CD4-positive, alpha-beta T cell (primary cell): ENCODE data around the gene TAGLN2. TPM values are rescaled to one million over a fixed set of nuclear protein-coding genes. Genes with fewer than 3 reads are reported as not detected.

Source experiments
- ATAC-seq: fragments of 200-7000 bp; cut with Tn5 transposase; one replicate; pipeline ENCODE4 v1.10.0; 2022; ENCODE audit warnings: mild to moderate bottlenecking; ENCODE audit not compliant: poor library complexity
- CTCF ChIA-PET: fragments of 350-600 bp; sonication (Branson Sonifier 250); formaldehyde crosslinking; loops from one replicate; lab custom pipeline; 2021; ENCODE audit warnings: antibody characterized with exemption, inconsistent platforms; lab: Charles Lee
- POLR2A ChIA-PET: fragments of 350-600 bp; sonication (Branson Sonifier 250); formaldehyde crosslinking; loops from one replicate; lab custom pipeline; 2021; ENCODE audit warnings: antibody characterized with exemption, inconsistent platforms; lab: Charles Lee
- DNase-seq, 14 experiments: peaks; one replicate each; pipeline ENCODE4 v3.0.0-alpha.2; 2013 to 2020; ENCODE audit warnings: mixed read lengths in 2 of 14
- H3K27ac ChIP-seq, 2 donors: one replicate each; pipeline versions ENCODE4 v1.5.1 to v1.7.0; 2013; ENCODE audit warnings: low read length in 2 of 2, low read depth in 1 of 2, mild to moderate bottlenecking in 1 of 2
- H3K27me3 ChIP-seq, 2 experiments: 1 replicate in 1 of 2; 2 replicates in 1 of 2; pipeline versions ENCODE4 v1.6.1 to v1.7.0; 2013; ENCODE audit warnings: low read length in 2 of 2, control low read depth in 1 of 2, mild to moderate bottlenecking in 1 of 2, moderate library complexity in 1 of 2; ENCODE audit not compliant: insufficient read depth in 2 of 2, control insufficient read depth in 1 of 2
- H3K36me3 ChIP-seq: one replicate; pipeline ENCODE4 v1.6.1; 2013; ENCODE audit warnings: low read length, control low read depth; ENCODE audit not compliant: insufficient read depth
- H3K4me1 ChIP-seq: one replicate; pipeline ENCODE4 v1.6.1; 2013; ENCODE audit warnings: low read length, control low read depth; ENCODE audit not compliant: insufficient read depth
- H3K4me3 ChIP-seq: one replicate; pipeline ENCODE4 v1.5.1; 2013; ENCODE audit warnings: mild to moderate bottlenecking, low read length, moderate library complexity
- H3K9me3 ChIP-seq, 2 experiments: 1 replicate in 1 of 2; 2 replicates in 1 of 2; pipeline versions ENCODE4 v1.6.1 to v1.7.0; 2013; ENCODE audit warnings: low read length in 2 of 2, mild to moderate bottlenecking in 2 of 2, control low read depth in 1 of 2, moderate library complexity in 1 of 2; ENCODE audit not compliant: control insufficient read depth in 1 of 2, insufficient read depth in 1 of 2
- H3K27ac Mint-ChIP-seq: one replicate; pipeline ENCODE4 v1.8.0; 2020; ENCODE audit warnings: mixed read lengths
- H3K27me3 Mint-ChIP-seq: one replicate; pipeline ENCODE4 v1.8.0; 2021; ENCODE audit warnings: mixed read lengths
- H3K36me3 Mint-ChIP-seq: one replicate; pipeline ENCODE4 v1.8.0; 2021; ENCODE audit warnings: low read depth, mixed read lengths
- H3K4me1 Mint-ChIP-seq: one replicate; pipeline ENCODE4 v1.8.0; 2021; ENCODE audit warnings: low read depth, mixed read lengths
- H3K4me3 Mint-ChIP-seq: one replicate; pipeline ENCODE4 v1.8.0; 2020; ENCODE audit warnings: mild to moderate bottlenecking, mixed read lengths
- H3K9me3 Mint-ChIP-seq: one replicate; pipeline ENCODE4 v1.8.0; 2020; ENCODE audit warnings: mixed read lengths
- intact Hi-C, 2 experiments: fragments of 100-400 bp; cut with DNase I in 1 of 2; cut with micrococcal nuclease in 1 of 2; formaldehyde crosslinking; loops; one replicate each; pipeline versions ENCODE4 v1.15.1 to v1.9.0; 2023 to 2025; cut with DNase I, micrococcal nuclease
- total RNA-seq, 174 experiments: library from RNA in 2 of 174; stranded (reverse) in 2 of 174; gene quantifications; one replicate each; pipeline ENCODE4 v1.2.3 and lab custom pipeline; 2021 to 2026
- TF ChIP-seq, protein P1 (sequence below): fragments of 200-600 bp; IDR thresholded peaks from one replicate; pipeline ENCODE4 v1.8.0; 2022; ENCODE audit warnings: antibody characterized with exemption, mild to moderate bottlenecking

TAGLN2 gene
- total RNA-seq, 2 experiments from 2014 or later: 301 to 311 TPM

DNA sequence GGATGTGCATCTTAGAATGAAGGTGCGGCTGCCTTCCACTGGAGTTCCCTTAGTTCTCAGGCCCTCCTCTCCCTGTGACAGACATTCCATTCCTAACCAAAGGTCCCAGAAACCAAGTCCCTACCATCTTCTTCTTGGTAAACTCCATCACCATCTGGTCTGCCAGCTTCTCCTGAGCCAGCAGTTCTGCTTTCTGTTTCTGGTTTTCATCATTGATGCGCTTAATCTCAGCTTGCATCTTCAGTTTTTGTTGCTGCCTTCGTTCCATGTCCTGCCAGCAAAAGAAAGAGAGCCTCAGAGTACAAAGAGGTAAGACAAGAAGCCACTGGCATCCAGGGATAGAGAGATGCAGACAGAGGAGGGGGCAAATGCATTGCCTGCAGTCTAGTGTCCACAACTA, 44.9 kb downstream of the TAGLN2 start:
- H3K4me1 Mint-ChIP-seq: no peaks in the 10 kb centered on the region
- Histone ChIP-seq H3K9me3 (no peaks in the 10 kb centered on the region), H3K4me1 (peaks cover 6% of the 10 kb centered on the region), H3K27ac (no peak overlapping the region), H3K27me3 (no peaks in the 10 kb centered on the region), H3K4me3 (no peak overlapping the region), H3K36me3 (no peaks in the 10 kb centered on the region)
- H3K4me3 Mint-ChIP-seq: no peak overlapping the region
- POLR2A ChIA-PET: interaction anchor here (0.7 to 0.9 kb wide), 2 partner anchors 24 to 82 kb away, joined by 3 to 4 read pairs; no protein-coding TSS in a partner anchor
- intact Hi-C loops: loop anchor here in 1 of 2 experiments (10.0 kb wide), 1 partner anchor 666 kb away; no protein-coding TSS in a partner anchor
- DNase-seq (no peak), ATAC-seq (no peak)
- TF ChIP-seq, protein P1, sequence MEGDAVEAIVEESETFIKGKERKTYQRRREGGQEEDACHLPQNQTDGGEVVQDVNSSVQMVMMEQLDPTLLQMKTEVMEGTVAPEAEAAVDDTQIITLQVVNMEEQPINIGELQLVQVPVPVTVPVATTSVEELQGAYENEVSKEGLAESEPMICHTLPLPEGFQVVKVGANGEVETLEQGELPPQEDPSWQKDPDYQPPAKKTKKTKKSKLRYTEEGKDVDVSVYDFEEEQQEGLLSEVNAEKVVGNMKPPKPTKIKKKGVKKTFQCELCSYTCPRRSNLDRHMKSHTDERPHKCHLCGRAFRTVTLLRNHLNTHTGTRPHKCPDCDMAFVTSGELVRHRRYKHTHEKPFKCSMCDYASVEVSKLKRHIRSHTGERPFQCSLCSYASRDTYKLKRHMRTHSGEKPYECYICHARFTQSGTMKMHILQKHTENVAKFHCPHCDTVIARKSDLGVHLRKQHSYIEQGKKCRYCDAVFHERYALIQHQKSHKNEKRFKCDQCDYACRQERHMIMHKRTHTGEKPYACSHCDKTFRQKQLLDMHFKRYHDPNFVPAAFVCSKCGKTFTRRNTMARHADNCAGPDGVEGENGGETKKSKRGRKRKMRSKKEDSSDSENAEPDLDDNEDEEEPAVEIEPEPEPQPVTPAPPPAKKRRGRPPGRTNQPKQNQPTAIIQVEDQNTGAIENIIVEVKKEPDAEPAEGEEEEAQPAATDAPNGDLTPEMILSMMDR: no peak
- no peaks in the 10 kb centered on the region for H3K27me3 Mint-ChIP-seq
- no peak overlapping the region for H3K27ac Mint-ChIP-seq
- H3K36me3 Mint-ChIP-seq: no peaks in the 10 kb centered on the region
- H3K9me3 Mint-ChIP-seq: no peaks in the 10 kb centered on the region
- CTCF ChIA-PET: interaction anchor here (1.5 kb wide), 1 partner anchor 12 kb away, joined by 5 read pairs; no protein-coding TSS in a partner anchor

DNA sequence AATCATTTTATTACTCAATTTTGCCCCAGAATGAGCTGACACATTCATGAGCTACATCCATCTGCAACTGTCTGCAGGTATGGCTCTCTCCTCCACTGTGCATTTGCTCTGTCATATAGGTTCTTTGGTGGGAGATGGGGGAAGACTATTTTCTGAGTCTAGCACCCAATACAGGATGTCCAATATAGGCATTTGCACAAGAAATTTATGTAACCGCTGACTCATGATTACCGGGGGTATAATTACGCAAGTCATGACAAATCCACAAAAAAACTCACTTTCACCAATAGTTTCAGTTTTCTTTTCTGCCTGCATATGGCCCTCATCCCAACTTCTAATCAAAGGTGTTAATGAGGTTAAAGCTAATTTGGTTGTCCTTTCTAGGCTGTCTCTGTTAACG, 45.3 kb downstream of the TAGLN2 start:
- H3K4me1 Mint-ChIP-seq: no peaks in the 10 kb centered on the region
- Histone ChIP-seq H3K4me3 (no peak overlapping the region), H3K36me3 (no peaks in the 10 kb centered on the region), H3K9me3 (no peaks in the 10 kb centered on the region), H3K4me1 (peaks cover 6% of the 10 kb centered on the region), H3K27ac (no peak overlapping the region), H3K27me3 (no peaks in the 10 kb centered on the region)
- no peaks in the 10 kb centered on the region for H3K9me3 Mint-ChIP-seq
- TF ChIP-seq, protein P1: no peak
- ChIA-PET POLR2A (interaction anchor here (0.7 to 0.9 kb wide), 2 partner anchors 24 to 82 kb away, joined by 3 to 4 read pairs; no protein-coding TSS in a partner anchor), CTCF (interaction anchor here (1.5 kb wide), 2 partner anchors 9 to 12 kb away, joined by 3 to 5 read pairs; no protein-coding TSS in a partner anchor)
- intact Hi-C loops: loop anchor here in 1 of 2 experiments (10.0 kb wide), 1 partner anchor 665 kb away; no protein-coding TSS in a partner anchor
- H3K27me3 Mint-ChIP-seq: no peaks in the 10 kb centered on the region
- H3K27ac Mint-ChIP-seq: no peak overlapping the region
- H3K36me3 Mint-ChIP-seq: no peaks in the 10 kb centered on the region
- H3K4me3 Mint-ChIP-seq: no peak overlapping the region
- ATAC-seq (no peak), DNase-seq (peak in 2 of 14 experiments; percentile 38 to 45)

DNA sequence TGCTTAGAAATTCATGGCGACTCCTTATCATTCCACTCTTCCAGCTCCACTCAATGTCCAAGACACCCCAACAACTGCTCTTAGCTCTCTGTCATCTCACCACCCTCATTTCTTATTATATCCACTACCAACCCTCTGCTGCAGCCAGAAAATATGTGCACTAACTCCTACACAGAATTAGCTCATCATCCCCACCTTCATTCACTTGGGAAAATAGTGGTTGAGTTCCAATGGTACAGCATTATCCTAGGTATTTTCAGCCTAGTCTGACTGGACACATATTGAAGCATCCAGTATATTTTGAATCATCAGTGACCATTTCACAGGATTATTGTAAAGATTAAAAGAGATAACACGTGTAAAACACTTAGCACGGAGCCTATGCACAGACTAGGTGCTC, 46.2 kb downstream of the TAGLN2 start:
- no peak for ATAC-seq
- H3K27me3 Mint-ChIP-seq: no peaks in the 10 kb centered on the region
- H3K4me1 ChIP-seq: peaks cover 6% of the 10 kb centered on the region
- intact Hi-C loops: no loop called here
- H3K9me3 ChIP-seq: no peaks in the 10 kb centered on the region
- H3K36me3 ChIP-seq: no peaks in the 10 kb centered on the region
- H3K4me3 Mint-ChIP-seq: no peak overlapping the region
- H3K4me3 ChIP-seq: no peak overlapping the region
- H3K36me3 Mint-ChIP-seq: no peaks in the 10 kb centered on the region
- H3K27ac ChIP-seq: no peak overlapping the region
- DNase-seq: no peak
- H3K27me3 ChIP-seq: no peaks in the 10 kb centered on the region
- H3K9me3 Mint-ChIP-seq: no peaks in the 10 kb centered on the region
- TF ChIP-seq, protein P1: no peak
- CTCF ChIA-PET: interaction anchor here (1.5 kb wide), 2 partner anchors 9 to 13 kb away, joined by 3 to 5 read pairs; no protein-coding TSS in a partner anchor
- H3K27ac Mint-ChIP-seq: no peak overlapping the region
- POLR2A ChIA-PET: interaction anchor here (0.9 kb wide), 1 partner anchor 81 kb away, joined by 4 read pairs; no protein-coding TSS in a partner anchor
- H3K4me1 Mint-ChIP-seq: no peaks in the 10 kb centered on the region
